IPS-NIHi11 (cell line): Measurements from ENCODE around the gene TMEM252.

Experiments
- DNase-seq: peaks from one replicate; pipeline ENCODE4 v3.0.0; 2012; ENCODE audit warnings: mixed read lengths, low spot score

The TMEM252 gene

GRCh38 chr9:68541568-68541967 is 885 bp upstream of the TMEM252 start:
- DNase-seq = no peak

DNA sequence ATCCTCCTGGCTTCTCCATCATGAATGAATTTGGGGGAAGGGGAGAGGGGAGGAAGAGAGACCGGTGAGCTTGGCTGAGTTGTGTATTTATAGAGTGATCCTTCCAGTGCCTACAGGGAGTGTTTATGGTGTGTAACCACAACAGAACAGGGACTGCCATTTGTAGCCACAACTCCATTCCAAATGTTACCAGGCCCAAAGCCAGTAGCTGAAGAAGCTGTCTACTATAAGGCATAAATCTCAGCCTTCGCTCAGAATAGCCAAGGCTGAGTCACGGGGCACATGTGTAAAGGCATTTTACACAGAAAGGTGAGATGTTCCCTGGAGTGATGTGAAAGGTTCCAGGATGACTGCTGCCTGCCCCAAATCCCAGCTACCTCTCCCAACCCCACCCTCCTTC is 2.5 kb downstream of the TMEM252 start:
- DNase-seq = no peak

GRCh38 chr9:68537616-68537880 is 3.1 kb downstream of the TMEM252 start:
- DNase-seq = no peak

DNA sequence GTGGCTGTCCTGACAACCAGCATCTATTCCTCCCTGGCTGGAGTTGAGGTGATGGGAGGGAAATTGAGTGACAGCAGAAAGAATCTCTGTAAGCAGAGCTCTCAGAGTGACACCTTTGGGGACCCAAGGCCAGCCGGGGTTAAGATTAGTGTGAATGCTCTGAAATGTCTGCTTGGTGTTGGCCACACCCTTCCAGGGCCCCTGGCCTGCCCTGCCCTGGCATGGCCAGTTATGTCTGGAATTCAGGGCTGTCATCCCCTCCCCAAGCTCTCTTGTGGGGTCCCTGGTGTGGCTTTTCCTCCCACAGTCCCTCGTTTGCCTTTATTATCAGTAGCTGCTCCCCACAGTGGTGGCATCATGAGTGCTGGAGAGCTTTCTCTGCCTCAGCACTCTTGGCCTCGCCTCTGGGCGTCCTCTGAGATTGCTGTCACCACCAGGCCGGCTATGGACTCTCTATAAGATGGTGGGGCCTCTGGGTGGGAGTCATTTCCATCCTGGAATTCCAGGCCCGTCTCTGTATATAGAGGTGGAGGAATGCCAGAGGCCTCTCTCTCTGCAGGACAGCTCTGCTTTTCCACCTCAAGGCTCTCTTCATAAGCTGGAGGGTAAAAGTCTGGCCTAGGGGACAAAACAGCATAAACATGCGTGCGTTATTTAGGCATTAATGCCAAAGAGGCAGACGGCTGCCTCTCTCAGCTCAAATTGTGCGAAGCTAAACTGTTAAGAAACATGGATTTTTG is 3.6 kb downstream of the TMEM252 start:
- DNase-seq = no peak

- no peak for DNase-seq
Observed at GRCh38 chr9:68533678-68534077, 7.0 kb downstream of the TMEM252 start.

DNA sequence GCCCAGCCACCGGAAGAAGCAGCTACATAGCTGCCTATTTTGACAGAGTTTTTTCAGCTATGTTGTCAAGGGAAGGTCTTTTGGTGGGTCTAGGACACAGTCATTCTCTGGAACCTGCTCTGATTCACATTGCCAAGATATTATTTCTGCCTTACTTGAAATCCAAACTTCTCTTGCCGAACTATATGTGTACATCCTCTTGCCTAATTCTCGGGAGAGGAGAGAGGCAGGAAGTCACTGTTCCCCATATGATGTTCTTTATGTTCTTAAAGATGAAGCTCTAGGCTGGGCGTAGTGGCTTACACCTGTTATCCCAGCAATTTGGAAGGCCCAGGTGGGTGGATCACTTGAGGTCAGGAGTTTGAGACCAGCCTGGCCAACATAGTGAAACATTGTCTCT is 8.6 kb downstream of the TMEM252 start:
- DNase-seq = no peak

DNA sequence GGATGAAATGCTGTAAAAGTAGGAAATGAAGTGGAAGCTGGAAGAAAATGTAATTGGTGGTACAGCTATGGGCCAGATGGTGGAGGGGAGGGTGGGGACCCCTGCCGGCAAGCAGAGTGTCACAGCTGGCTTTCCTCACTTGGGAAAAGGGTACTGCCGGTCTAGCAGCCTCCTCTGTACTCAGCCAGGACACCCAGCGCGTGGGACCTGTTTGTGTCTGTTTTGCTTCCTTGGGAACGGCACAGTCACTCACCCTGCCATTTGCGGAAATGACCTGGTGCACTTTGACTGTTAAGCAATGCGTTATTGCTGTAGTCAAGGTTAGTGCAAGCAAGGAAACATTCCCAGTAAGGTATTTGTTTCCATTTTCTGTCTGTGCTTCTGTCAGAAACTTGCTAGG is 10.1 kb downstream of the TMEM252 start:
- peak; percentile 26 for DNase-seq

- DNase-seq = no peak
Observed at GRCh38 chr9:68523367-68523936, 17.2 kb downstream of the TMEM252 start.

GRCh38 chr9:68522954-68523353 is 17.7 kb downstream of the TMEM252 start:
- DNase-seq = peak; percentile 28

- no peak for DNase-seq
Observed at GRCh38 chr9:68522131-68522530, 18.6 kb downstream of the TMEM252 start.

DNA sequence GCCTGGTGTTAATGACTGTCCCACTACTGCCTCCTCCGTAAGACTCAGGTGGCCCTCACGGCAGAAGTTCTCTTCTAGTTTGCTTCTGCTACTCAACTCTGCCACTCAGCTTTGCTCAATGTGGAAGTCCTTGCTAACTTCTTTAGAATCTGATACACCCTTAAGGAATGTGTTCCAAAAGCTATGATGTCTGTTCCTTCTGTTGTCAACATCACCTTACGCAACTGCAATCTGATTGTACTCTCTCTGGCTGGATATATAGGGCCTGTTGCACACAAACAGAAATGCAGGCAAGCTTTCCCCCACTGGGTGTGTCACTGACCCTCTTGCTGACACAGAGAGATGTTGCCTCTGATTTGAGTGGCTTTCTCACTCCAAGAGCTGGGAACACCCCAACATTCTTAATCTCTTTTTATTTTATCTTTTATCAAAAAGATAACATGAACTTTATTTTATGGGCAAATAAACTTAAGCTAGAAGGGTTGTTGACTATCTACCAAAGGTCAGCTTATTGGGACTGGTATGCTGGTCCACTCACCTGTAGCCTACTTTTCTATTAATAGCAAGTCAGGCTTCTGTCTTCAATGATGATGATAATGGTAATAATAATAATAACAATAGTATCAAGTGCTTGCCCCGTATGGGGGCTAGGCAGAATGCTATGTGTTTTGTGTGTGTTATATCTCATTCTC is 25.2 kb downstream of the TMEM252 start:
- DNase-seq = no peak

- no peak for DNase-seq
Observed at GRCh38 chr9:68513981-68514380, 26.7 kb downstream of the TMEM252 start.

DNA sequence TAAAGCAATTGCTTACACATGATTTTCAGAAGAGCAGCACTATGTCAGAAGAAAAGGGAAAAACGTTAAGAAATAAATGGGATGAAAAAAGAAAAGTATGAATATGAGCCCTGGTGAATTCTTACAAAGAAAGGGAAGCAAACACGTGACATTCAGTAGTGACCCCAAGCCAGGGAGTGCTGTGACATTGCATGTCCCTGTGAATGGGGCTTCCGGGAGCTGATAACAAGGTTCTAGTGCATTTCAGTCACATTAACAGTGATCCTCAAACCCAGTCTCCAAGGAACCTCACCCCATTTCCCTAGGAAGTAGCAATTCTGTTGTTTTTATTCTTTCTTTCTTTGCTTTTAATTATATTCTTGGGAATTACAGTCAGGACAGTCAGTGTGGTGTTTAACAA is 27.3 kb downstream of the TMEM252 start:
- DNase-seq = no peak

- peak; percentile 45 for DNase-seq
Observed at GRCh38 chr9:68509689-68510088, 31.0 kb downstream of the TMEM252 start.

DNA sequence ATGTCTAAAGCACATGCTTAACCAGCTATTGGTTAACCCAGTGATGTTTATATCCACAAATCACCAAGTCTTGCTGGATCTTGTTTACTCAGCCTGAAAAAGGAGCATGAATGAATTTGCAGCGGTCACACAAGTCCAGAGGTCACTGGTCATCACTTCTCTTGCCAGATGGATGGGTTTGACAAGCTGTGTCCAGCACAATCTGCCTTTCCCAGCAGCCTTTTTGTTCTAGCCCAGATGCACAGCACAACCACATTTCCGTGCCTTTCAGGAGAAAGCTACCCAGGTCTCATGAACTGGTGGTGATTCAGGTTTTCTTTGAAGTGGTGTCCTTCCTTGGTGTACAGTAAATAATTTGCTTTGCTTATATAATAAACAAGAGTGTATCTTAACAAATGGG is 32.1 kb downstream of the TMEM252 start:
- no peak for DNase-seq

- no peak for DNase-seq
Observed at GRCh38 chr9:68507806-68508145, 32.9 kb downstream of the TMEM252 start.

DNA sequence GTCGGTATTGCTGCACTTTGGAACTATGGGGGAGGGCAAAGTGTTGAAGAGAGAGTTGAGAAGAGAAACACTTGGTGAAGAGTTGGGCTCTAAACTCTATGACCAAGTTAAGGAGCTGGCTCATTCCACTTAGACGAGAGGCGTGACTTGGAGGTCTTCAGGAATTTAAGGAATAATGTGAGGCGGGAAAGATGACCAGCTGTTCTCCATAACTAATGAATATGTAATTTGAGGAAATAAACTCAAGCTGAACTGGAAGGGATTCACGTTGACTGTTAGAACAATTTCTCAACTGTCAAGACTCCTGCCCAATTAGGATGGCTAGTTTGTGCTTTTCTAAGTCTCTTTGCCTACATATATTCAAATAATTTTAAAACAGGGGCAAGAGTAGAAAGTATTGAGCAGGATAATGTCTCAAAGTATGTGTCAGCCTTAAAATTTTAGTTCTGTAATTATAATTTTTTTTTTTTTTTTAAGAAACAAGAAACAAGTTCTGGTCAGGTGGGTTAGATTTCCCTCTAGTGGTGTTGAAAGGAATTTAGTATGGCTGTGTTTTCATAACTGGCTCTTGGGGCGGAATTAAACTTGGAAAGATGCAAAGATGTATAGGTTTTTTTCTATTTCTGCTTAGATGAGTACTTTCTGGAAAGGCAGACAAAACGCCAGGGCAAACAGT is 33.4 kb downstream of the TMEM252 start:
- no peak for DNase-seq

DNA sequence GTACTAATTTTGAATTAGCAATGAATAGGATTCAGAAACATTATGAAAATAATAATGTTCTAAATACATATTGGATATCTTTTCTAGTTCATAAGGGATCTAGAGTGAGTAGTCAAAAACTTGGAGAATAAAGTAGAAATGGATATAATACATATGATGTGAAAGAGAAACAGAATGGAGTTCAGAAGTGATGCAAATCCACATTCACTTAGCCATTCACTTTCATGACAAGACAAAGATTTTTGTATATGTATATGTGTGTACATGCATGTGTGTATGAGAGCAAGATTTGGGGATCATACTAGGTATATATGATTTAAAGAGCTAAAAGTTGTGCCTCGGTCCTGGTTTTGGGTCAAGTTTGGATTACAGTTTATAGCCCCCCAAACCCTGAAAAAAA is 34.1 kb downstream of the TMEM252 start:
- no peak for DNase-seq

GRCh38 chr9:68505681-68506409 is 34.8 kb downstream of the TMEM252 start:
- no peak for DNase-seq

GRCh38 chr9:68502279-68502678 is 38.4 kb downstream of the TMEM252 start:
- no peak for DNase-seq

DNA sequence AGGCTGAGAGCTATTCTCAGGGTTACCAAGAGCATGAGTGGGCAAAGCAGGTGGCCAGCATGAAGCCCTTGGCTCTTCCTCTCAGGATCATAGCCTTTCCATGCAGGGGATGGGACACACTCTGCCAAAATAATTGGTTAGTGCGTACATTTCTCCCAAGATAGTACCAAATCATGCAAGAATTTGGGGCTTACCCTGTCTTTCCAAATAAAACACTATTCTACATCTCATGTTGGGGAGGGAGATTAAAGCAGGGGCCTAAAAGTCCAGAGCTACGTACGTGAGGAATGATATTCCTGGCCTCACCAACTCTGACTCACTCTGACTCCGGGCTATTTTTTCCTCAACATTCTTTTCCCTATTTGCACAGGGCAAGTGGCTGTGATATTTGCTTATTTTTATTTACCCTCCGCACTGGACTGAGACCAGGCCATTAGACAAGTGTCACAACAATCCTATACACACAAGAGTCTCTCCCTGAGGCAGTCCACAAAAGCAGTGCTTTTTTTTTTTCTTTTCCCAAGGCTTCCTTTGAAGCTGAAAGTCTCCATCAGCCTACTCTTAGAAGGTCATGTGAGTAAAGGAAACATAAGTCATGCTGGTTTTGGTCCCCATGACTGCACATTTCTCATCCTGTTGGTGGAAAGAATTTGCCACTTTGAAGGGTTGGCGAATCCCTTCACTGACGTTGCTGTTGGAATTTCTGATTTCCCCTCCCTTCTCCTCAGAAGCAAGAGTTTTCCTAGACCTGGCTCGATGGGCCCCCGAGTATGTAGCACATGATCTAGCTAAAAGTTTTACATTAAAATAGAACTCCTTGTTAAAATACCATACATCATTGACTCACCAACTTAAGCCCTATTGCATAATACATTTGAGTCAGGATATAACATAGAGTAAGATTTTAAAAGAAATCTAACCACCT is 40.0 kb downstream of the TMEM252 start:
- DNase-seq = no peak

DNA sequence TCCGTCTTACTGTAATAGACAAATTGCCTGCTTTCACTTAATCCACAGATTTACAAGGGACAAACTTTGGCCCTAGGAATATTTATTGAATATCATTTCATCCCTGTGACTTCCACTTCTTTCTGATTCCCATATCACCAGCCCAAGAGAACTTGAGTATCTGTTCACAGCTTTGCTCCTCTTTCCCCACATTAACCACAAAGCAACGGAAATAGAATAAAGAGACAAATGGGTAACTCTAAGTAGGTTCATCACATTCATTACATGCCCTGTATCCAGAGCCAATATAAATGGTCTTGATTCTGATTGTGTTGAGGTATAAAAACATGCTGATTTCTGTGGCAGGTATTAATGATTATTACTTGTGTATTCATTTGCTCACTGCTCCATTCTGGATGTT is 41.9 kb downstream of the TMEM252 start:
- no peak for DNase-seq
